CD4-positive, CD25-positive, alpha-beta regulatory T cell (primary cell): ENCODE data around the gene TTC6. TPM values are rescaled to one million over a fixed set of nuclear protein-coding genes. Genes with fewer than 3 reads are reported as not detected.

Experiments
- ATAC-seq, 2 donors: fragments of 150-1000 bp; cut with Tn5 transposase; one replicate each; pipeline ENCODE4 v1.10.0; 2021; ENCODE audit warnings: low read depth in 2 of 2, moderate number of reproducible peaks in 2 of 2, moderate library complexity in 1 of 2
- DNase-seq, 3 donors: peaks; one replicate each; pipeline versions ENCODE4 v3.0.0 to v3.0.0-alpha.2; 2012 to 2022; ENCODE audit warnings: mixed read lengths in 1 of 3
- H3K27ac ChIP-seq: one replicate; pipeline ENCODE4 v1.7.0; 2013; ENCODE audit warnings: mild to moderate bottlenecking, low read length; ENCODE audit not compliant: insufficient read depth, poor library complexity, severe bottlenecking
- H3K27me3 ChIP-seq: one replicate; pipeline ENCODE4 v1.7.0; 2013; ENCODE audit warnings: low read length; ENCODE audit not compliant: control insufficient read depth, insufficient read depth
- H3K36me3 ChIP-seq: one replicate; pipeline ENCODE4 v1.7.0; 2013; ENCODE audit warnings: mild to moderate bottlenecking, low read length, moderate library complexity; ENCODE audit not compliant: control insufficient read depth, insufficient read depth
- H3K4me1 ChIP-seq: 2 replicates; pipeline ENCODE4 v1.7.0; 2013; ENCODE audit warnings: mild to moderate bottlenecking, low read length; ENCODE audit not compliant: insufficient read depth, control insufficient read depth, poor library complexity, severe bottlenecking
- H3K4me3 ChIP-seq: one replicate; pipeline ENCODE4 v1.7.0; 2013; ENCODE audit warnings: low read depth, mild to moderate bottlenecking, low read length, moderate library complexity
- H3K9me3 ChIP-seq, 2 experiments: 1 replicate in 1 of 2; 2 replicates in 1 of 2; pipeline ENCODE4 v1.7.0; 2013; ENCODE audit warnings: low read length in 2 of 2, mild to moderate bottlenecking in 1 of 2, moderate library complexity in 1 of 2; ENCODE audit not compliant: control insufficient read depth in 2 of 2
- H3K27ac Mint-ChIP-seq, 3 donors: one replicate each; pipeline ENCODE4 v1.8.0; 2020 to 2022; ENCODE audit warnings: mild to moderate bottlenecking in 3 of 3, mixed read lengths in 3 of 3, moderate library complexity in 2 of 3
- H3K27me3 Mint-ChIP-seq: one replicate; pipeline ENCODE4 v1.8.0; 2022; ENCODE audit warnings: mild to moderate bottlenecking, mixed read lengths
- H3K36me3 Mint-ChIP-seq: one replicate; pipeline ENCODE4 v1.8.0; 2020; ENCODE audit warnings: mixed read lengths
- H3K4me1 Mint-ChIP-seq, 4 donors: one replicate each; pipeline ENCODE4 v1.8.0; 2020 to 2022; ENCODE audit warnings: mixed read lengths in 4 of 4, mild to moderate bottlenecking in 1 of 4
- H3K4me3 Mint-ChIP-seq, 4 donors: one replicate each; pipeline ENCODE4 v1.8.0; 2020 to 2022; ENCODE audit warnings: mild to moderate bottlenecking in 4 of 4, mixed read lengths in 4 of 4, moderate library complexity in 3 of 4
- H3K9me3 Mint-ChIP-seq, 7 donors: one replicate each; pipeline ENCODE4 v1.8.0; 2020 to 2022; ENCODE audit warnings: mixed read lengths in 7 of 7, mild to moderate bottlenecking in 3 of 7, moderate library complexity in 2 of 7
- polyA plus RNA-seq, 4 donors: library from polyadenylated mRNA; unstranded; fragments of 300-500 nt; fragmentation: Illumina TruSeq; gene quantifications; one replicate each; pipeline ENCODE4 v1.2.3, GENCODE V29; 2021
- total RNA-seq: library from RNA; stranded (reverse); gene quantifications from one replicate; pipeline ENCODE4 v1.2.3, GENCODE V29; 2022

TTC6 gene
- total and polyA plus RNA-seq, 5 donors from 2014 or later, result not detected

GRCh38 chr14:37579274-37579673 lies 16.2 kb upstream of the TTC6 start:
- no peak for ATAC-seq
- H3K27me3 Mint-ChIP-seq, result peaks cover 1% of the 10 kb centered on the region
- no peaks in the 10 kb centered on the region for H3K9me3 ChIP-seq
- no peak overlapping the region for H3K4me3 Mint-ChIP-seq
- H3K4me1 ChIP-seq, result no peaks in the 10 kb centered on the region
- no peaks in the 10 kb centered on the region for H3K36me3 Mint-ChIP-seq
- H3K4me1 Mint-ChIP-seq, result no peaks in the 10 kb centered on the region
- no peaks in the 10 kb centered on the region for H3K36me3 ChIP-seq
- no peak for DNase-seq
- H3K9me3 Mint-ChIP-seq, result peaks cover 0 to 7% (median 1%) of the 10 kb centered on the region in 7 donors
- H3K4me3 ChIP-seq, result no peak overlapping the region
- no peak overlapping the region for H3K27ac ChIP-seq
- H3K27me3 ChIP-seq, result peaks cover 2% of the 10 kb centered on the region
- no peak overlapping the region for H3K27ac Mint-ChIP-seq

GRCh38 chr14:37580146-37580545 lies 15.3 kb upstream of the TTC6 start:
- no peaks in the 10 kb centered on the region for H3K4me1 Mint-ChIP-seq
- H3K4me1 ChIP-seq, result no peaks in the 10 kb centered on the region
- H3K9me3 Mint-ChIP-seq, result peaks cover 0 to 7% (median 0%) of the 10 kb centered on the region in 7 donors
- H3K4me3 ChIP-seq, result no peak overlapping the region
- no peaks in the 10 kb centered on the region for H3K36me3 ChIP-seq
- no peaks in the 10 kb centered on the region for H3K9me3 ChIP-seq
- no peak overlapping the region for H3K4me3 Mint-ChIP-seq
- H3K27me3 ChIP-seq, result peaks cover 5% of the 10 kb centered on the region
- no peaks in the 10 kb centered on the region for H3K36me3 Mint-ChIP-seq
- no peak overlapping the region for H3K27ac Mint-ChIP-seq
- H3K27ac ChIP-seq, result no peak overlapping the region
- ATAC-seq (no peak), DNase-seq (no peak)
- peaks cover 7% of the 10 kb centered on the region for H3K27me3 Mint-ChIP-seq

- ATAC-seq, result no peak
These were observed 11.8 kb upstream of the TTC6 start for GRCh38 chr14:37583358-37584210.

GRCh38 chr14:37584211-37585100 lies 11.0 kb upstream of the TTC6 start:
- no peak for DNase-seq
- Histone ChIP-seq H3K36me3 (no peaks in the 10 kb centered on the region), H3K4me3 (no peak overlapping the region), H3K4me1 (no peaks in the 10 kb centered on the region), H3K27me3 (peaks cover 24% of the 10 kb centered on the region), H3K9me3 (no peaks in the 10 kb centered on the region), H3K27ac (no peak overlapping the region)
- H3K4me1 Mint-ChIP-seq, result peaks cover 0 to 2% (median 0%) of the 10 kb centered on the region in 4 donors
- no peak for ATAC-seq
- H3K9me3 Mint-ChIP-seq, result peaks cover 0 to 6% (median 6%) of the 10 kb centered on the region in 7 donors
- no peaks in the 10 kb centered on the region for H3K36me3 Mint-ChIP-seq
- H3K27ac Mint-ChIP-seq, result no peak overlapping the region
- no peak overlapping the region for H3K4me3 Mint-ChIP-seq
- H3K27me3 Mint-ChIP-seq, result peaks cover 46% of the 10 kb centered on the region

More at GRCh38 chr14:37583358-37584210, 11.8 kb upstream of the TTC6 start:
- Histone ChIP-seq H3K4me3 (no peak overlapping the region), H3K27ac (no peak overlapping the region), H3K36me3 (no peaks in the 10 kb centered on the region), H3K27me3 (peaks cover 16% of the 10 kb centered on the region), H3K4me1 (no peaks in the 10 kb centered on the region), H3K9me3 (no peaks in the 10 kb centered on the region)
- no peak overlapping the region for H3K27ac Mint-ChIP-seq
- no peaks in the 10 kb centered on the region for H3K36me3 Mint-ChIP-seq
- no peak overlapping the region for H3K4me3 Mint-ChIP-seq
- peaks cover 37% of the 10 kb centered on the region for H3K27me3 Mint-ChIP-seq
- H3K4me1 Mint-ChIP-seq, result no peaks in the 10 kb centered on the region
- H3K9me3 Mint-ChIP-seq, result peaks cover 0 to 7% (median 0%) of the 10 kb centered on the region in 7 donors
- no peak for DNase-seq

- Mint-ChIP-seq H3K36me3 (no peaks in the 10 kb centered on the region), H3K4me3 (no peak overlapping the region), H3K9me3 (peaks cover 0 to 6% (median 6%) of the 10 kb centered on the region in 7 donors), H3K27ac (no peak overlapping the region), H3K27me3 (peaks cover 49% of the 10 kb centered on the region), H3K4me1 (peaks cover 0 to 2% (median 0%) of the 10 kb centered on the region in 4 donors)
- H3K36me3 ChIP-seq, result no peaks in the 10 kb centered on the region
- peaks cover 28% of the 10 kb centered on the region for H3K27me3 ChIP-seq
- H3K4me3 ChIP-seq, result no peak overlapping the region
- no peaks in the 10 kb centered on the region for H3K4me1 ChIP-seq
- ATAC-seq (no peak), DNase-seq (no peak)
- no peaks in the 10 kb centered on the region for H3K9me3 ChIP-seq
- no peak overlapping the region for H3K27ac ChIP-seq
These were observed 10.3 kb upstream of the TTC6 start for GRCh38 chr14:37585101-37585511.

- peaks cover 0 to 2% (median 0%) of the 10 kb centered on the region in 4 donors for H3K4me1 Mint-ChIP-seq
- Histone ChIP-seq H3K27ac (no peak overlapping the region), H3K9me3 (no peaks in the 10 kb centered on the region), H3K27me3 (peaks cover 37% of the 10 kb centered on the region), H3K4me3 (no peak overlapping the region), H3K36me3 (no peaks in the 10 kb centered on the region), H3K4me1 (no peaks in the 10 kb centered on the region)
- no peak overlapping the region for H3K27ac Mint-ChIP-seq
- peaks cover 60% of the 10 kb centered on the region for H3K27me3 Mint-ChIP-seq
- no peak overlapping the region for H3K4me3 Mint-ChIP-seq
- H3K9me3 Mint-ChIP-seq, result peaks cover 0 to 12% (median 6%) of the 10 kb centered on the region in 7 donors
- DNase-seq (no peak), ATAC-seq (no peak)
- H3K36me3 Mint-ChIP-seq, result no peaks in the 10 kb centered on the region
These were observed 9.2 kb upstream of the TTC6 start for GRCh38 chr14:37585971-37586796.

GRCh38 chr14:37586797-37587130 lies 8.7 kb upstream of the TTC6 start:
- peaks cover 0 to 12% (median 6%) of the 10 kb centered on the region in 7 donors for H3K9me3 Mint-ChIP-seq
- ATAC-seq (no peak), DNase-seq (no peak)
- H3K4me3 Mint-ChIP-seq, result no peak overlapping the region
- Histone ChIP-seq H3K4me1 (no peaks in the 10 kb centered on the region), H3K27ac (no peak overlapping the region), H3K27me3 (peaks cover 40% of the 10 kb centered on the region), H3K36me3 (no peaks in the 10 kb centered on the region), H3K4me3 (no peak overlapping the region), H3K9me3 (no peaks in the 10 kb centered on the region)
- H3K27me3 Mint-ChIP-seq, result peaks cover 63% of the 10 kb centered on the region
- H3K36me3 Mint-ChIP-seq, result no peaks in the 10 kb centered on the region
- H3K27ac Mint-ChIP-seq, result no peak overlapping the region
- H3K4me1 Mint-ChIP-seq, result peaks cover 0 to 2% (median 0%) of the 10 kb centered on the region in 4 donors
